Muscle of leg (tissue), 11 donors: ENCODE measurements around the gene GNB1L. TPM values are rescaled to one million over a fixed set of nuclear protein-coding genes. Genes with fewer than 3 reads are reported as not detected.

ENCODE experiments used
- DNase-seq: peaks from one replicate; pipeline ENCODE4 v3.0.0; 2013
- H3K27ac ChIP-seq: one replicate; pipeline ENCODE4 v1.5.1; 2013; ENCODE audit warnings: mild to moderate bottlenecking, low read length, control low read depth
- H3K27me3 ChIP-seq: one replicate; pipeline ENCODE4 v1.6.1; 2013; ENCODE audit warnings: low read length; ENCODE audit not compliant: control insufficient read depth, insufficient read depth
- H3K36me3 ChIP-seq: one replicate; pipeline ENCODE4 v1.6.1; 2013; ENCODE audit warnings: low read length; ENCODE audit not compliant: control insufficient read depth, insufficient read depth
- H3K4me1 ChIP-seq: one replicate; pipeline ENCODE4 v1.6.1; 2013; ENCODE audit warnings: low read length; ENCODE audit not compliant: control insufficient read depth, insufficient read depth
- H3K4me3 ChIP-seq: one replicate; pipeline ENCODE4 v1.5.1; 2013; ENCODE audit warnings: low read length, control low read depth
- H3K9me3 ChIP-seq: replicated peaks from 2 replicates; pipeline ENCODE4 v1.6.1; 2013; ENCODE audit warnings: low read depth, low read length; ENCODE audit not compliant: control insufficient read depth
- WGBS: methylation state at CpG from one replicate; pipeline ENCODE4 v1.1.5; 2013; ENCODE audit warnings: missing lambda C conversion rate; ENCODE audit not compliant: insufficient coverage; 5-methylcytosine and 5-hydroxymethylcytosine counted together
- polyA plus RNA-seq, 8 donors: library from polyadenylated mRNA; unstranded; fragments of 120-200 nt; gene quantifications; one replicate each; pipeline versions ENCODE4 v1.2.1 to v1.2.3, GENCODE V29; 2013; ENCODE audit warnings: inconsistent platforms in 1 of 8, low replicate concordance in 1 of 8; ENCODE audit not compliant: insufficient read length in 8 of 8, insufficient read depth in 1 of 8
- total RNA-seq: library from RNA; stranded (reverse); fragments of 120-200 nt; gene quantifications from one replicate; pipeline ENCODE4 v1.2.4, GENCODE V29; 2013

GNB1L gene
- total and polyA plus RNA-seq, 9 donors = 3.0 to 6.9 (median 4.6) TPM

GRCh38 chr22:19759427-19760057 lies 95.1 kb downstream of the GNB1L start:
- Histone ChIP-seq H3K9me3 (no peaks in the 10 kb centered on the region), H3K4me3 (no peak overlapping the region), H3K27ac (no peak overlapping the region), H3K4me1 (peaks cover 45% of the 10 kb centered on the region), H3K27me3 (peaks cover 90% of the 10 kb centered on the region), H3K36me3 (peaks cover 2% of the 10 kb centered on the region)
- 5% methylated on average over 42 of the region's 43 CpGs for WGBS
- DNase-seq = no peak

DNA sequence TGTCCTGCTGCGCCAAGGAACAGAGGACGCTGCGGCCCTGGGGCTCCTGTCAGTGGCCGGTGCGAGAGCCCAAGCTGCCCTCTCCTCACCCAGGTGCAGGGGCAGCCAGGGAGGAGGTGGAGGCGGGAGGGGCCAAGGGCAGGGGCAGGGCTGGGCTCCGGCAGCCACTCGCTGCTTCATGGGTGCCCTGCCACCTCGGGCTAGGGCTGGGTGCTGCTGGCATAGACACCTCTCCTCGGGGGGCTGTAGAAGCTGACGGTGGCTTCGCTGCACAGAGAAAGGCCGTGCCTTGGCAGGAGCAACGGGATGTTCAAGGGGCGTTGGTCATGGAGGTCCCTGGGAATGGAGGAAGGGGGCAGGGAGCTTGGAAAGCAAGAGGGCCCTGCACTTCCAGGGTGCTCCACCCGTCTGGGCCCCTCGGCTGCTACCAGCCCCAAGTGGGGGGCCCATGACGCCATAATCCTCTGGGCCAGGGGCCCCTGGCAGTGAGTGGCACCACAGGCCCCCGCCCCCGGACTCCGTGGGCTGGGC lies 95.7 kb downstream of the GNB1L start:
- Histone ChIP-seq H3K9me3 (no peaks in the 10 kb centered on the region), H3K36me3 (no peaks in the 10 kb centered on the region), H3K27me3 (peaks cover 90% of the 10 kb centered on the region), H3K4me3 (no peak overlapping the region), H3K27ac (no peak overlapping the region), H3K4me1 (peaks cover 49% of the 10 kb centered on the region)
- DNase-seq = no peak
- 7% methylated on average over 21 of the region's 21 CpGs for WGBS

GRCh38 chr22:19757985-19758895 lies 96.4 kb downstream of the GNB1L start:
- Histone ChIP-seq H3K4me1 (peaks cover 49% of the 10 kb centered on the region), H3K9me3 (no peaks in the 10 kb centered on the region), H3K27ac (no peak overlapping the region), H3K4me3 (no peak overlapping the region), H3K36me3 (no peaks in the 10 kb centered on the region), H3K27me3 (peaks cover 90% of the 10 kb centered on the region)
- 29% methylated on average over 40 of the region's 43 CpGs for WGBS
- no peak for DNase-seq

GRCh38 chr22:19757140-19757984 lies 97.3 kb downstream of the GNB1L start:
- H3K27me3 ChIP-seq = peaks cover 88% of the 10 kb centered on the region
- 30% methylated on average over 11 of the region's 16 CpGs for WGBS
- H3K9me3 ChIP-seq = no peaks in the 10 kb centered on the region
- DNase-seq = no peak
- no peak overlapping the region for H3K4me3 ChIP-seq
- no peak overlapping the region for H3K27ac ChIP-seq
- no peaks in the 10 kb centered on the region for H3K36me3 ChIP-seq
- H3K4me1 ChIP-seq = peaks cover 42% of the 10 kb centered on the region

DNA sequence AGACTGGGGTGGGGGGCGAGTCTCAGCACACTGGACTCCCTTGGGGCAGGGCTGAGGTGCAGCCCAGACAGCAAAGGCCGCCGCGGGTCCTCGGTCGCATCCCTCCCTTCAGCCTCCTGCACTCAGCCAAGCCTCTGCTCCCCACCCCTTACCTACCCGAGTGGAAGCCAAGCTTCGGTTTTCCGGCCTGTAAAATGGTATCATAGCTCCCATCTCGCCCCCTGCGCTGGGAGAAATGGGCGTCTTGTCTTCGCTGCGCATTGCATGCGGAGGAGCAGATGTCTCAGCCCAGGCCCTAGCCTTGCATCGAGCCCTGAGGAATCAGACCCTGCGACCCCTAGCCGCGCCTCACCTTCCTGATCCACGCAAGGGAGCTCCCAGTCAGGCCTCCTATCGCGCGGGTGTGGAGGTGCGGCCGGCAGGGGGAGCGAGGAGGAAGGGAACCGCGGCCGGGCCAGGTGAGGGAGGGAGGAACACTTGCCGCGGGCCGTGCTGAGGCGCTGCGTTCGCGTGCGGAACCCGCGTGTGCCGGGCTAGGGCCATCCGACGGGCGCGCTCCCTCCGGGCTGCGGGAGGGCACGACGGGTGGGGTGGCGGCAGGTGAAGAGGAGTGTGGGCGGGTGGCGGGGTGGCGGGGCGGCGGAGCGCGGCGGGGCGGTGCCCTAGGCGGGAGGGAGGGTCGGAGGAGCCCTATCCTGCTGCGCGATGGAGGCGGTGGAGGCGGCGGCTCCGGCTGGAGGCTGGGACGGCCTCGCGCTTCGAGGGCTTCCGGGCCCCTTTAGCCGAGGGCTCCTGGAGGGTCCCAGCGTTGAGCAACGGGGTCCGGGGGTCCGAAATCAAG lies 98.2 kb downstream of the GNB1L start:
- WGBS = 4% methylated on average over 59 of the region's 76 CpGs
- no peaks in the 10 kb centered on the region for H3K36me3 ChIP-seq
- DNase-seq = no peak
- peaks cover 83% of the 10 kb centered on the region for H3K27me3 ChIP-seq
- H3K27ac ChIP-seq = no peak overlapping the region
- H3K9me3 ChIP-seq = no peaks in the 10 kb centered on the region
- no peak overlapping the region for H3K4me3 ChIP-seq
- H3K4me1 ChIP-seq = peaks cover 45% of the 10 kb centered on the region

DNA sequence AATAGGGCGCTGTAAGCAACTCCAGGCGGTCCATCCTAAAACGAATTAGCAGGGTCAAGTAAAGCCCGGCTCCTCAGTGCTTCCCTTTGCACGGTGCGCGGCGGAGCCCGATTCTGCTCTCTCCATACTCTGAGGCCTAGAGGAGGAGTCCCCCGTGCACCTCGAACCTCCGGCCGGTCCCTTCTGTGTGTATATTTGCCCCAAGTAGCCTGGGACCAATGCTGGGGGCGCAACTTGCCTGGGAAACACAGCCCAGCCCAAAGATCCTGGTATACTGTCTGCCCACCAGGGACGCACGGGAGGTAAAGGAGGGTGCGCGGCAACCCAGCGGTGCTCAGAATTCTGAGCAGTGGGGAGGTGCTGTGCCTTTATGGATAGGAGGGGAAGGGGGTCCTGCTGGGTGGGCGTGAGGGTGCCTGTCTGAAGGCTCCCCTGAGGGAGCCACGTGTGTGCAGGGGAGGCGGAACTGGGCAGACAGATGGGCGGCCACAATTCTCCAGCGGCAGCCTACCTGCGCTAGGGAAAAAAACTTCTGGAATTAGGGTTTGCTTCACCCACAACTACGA lies 98.9 kb downstream of the GNB1L start:
- Histone ChIP-seq H3K4me1 (peaks cover 52% of the 10 kb centered on the region), H3K4me3 (no peak overlapping the region), H3K9me3 (no peaks in the 10 kb centered on the region), H3K27ac (no peak overlapping the region), H3K27me3 (peaks cover 84% of the 10 kb centered on the region), H3K36me3 (no peaks in the 10 kb centered on the region)
- WGBS = 9% methylated on average over 25 of the region's 26 CpGs
- DNase-seq = no peak

DNA sequence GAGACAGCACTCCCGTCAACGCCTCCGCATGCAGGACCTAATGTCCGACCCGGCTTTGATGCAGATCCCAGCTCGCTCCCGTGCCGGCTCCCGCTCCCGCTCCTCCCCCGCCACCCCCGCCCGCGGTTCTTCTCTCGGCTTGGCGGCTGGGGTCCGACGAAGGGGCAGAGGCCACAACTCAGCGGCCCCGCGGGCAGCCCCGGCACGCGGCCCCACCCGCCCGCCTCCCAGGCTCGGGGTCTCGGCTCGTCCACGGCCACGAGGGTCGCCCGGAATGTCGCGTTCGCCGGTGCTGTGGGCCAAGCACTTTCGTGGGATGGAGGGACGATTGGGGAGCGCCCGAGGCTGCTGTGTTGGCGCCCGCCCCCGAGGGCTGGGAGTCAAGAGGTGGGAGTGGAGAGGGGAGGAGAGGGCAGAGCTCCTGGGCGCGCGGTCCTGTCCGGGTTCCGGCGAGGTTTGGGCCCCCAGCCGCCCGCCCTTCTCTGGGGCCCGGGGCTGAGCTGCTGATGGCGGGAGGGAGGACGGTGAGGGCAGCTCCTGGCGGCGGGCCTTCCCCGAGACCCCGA lies 99.4 kb downstream of the GNB1L start:
- WGBS = 4% methylated on average over 58 of the region's 59 CpGs
- no peaks in the 10 kb centered on the region for H3K36me3 ChIP-seq
- H3K27ac ChIP-seq = no peak overlapping the region
- no peak for DNase-seq
- no peaks in the 10 kb centered on the region for H3K9me3 ChIP-seq
- peaks cover 57% of the 10 kb centered on the region for H3K4me1 ChIP-seq
- H3K27me3 ChIP-seq = peaks cover 84% of the 10 kb centered on the region
- no peak overlapping the region for H3K4me3 ChIP-seq

DNA sequence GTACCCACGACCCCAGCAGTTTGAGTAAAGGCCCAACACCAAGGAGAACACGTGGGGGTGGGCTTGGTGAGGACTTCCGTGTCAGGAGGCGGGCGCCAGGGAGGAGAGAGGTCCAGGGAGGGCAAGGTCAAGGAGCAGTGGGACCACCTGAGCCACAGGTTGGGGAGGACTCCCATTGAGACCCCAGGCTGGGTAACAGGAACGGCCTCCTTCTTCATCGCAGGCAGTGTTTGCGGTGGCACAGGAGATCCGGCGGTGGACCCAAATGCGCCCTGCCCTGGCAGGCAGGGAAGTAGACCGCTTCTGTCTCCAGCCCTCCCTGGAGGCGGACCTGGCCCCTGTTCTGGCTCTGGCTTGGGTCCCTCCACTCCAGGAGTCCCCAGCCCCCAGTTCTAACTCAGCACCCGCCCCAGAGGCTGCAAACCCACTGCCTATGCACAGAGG lies 100.0 kb downstream of the GNB1L start:
- H3K4me1 ChIP-seq = peaks cover 60% of the 10 kb centered on the region
- H3K4me3 ChIP-seq = no peak overlapping the region
- no peaks in the 10 kb centered on the region for H3K36me3 ChIP-seq
- WGBS = 28% methylated on average over 11 of the region's 14 CpGs
- H3K9me3 ChIP-seq = no peaks in the 10 kb centered on the region
- H3K27me3 ChIP-seq = peaks cover 80% of the 10 kb centered on the region
- H3K27ac ChIP-seq = no peak overlapping the region
- no peak for DNase-seq
